Measurements from ENCODE around the gene TECRL.

TECRL gene, protein sequence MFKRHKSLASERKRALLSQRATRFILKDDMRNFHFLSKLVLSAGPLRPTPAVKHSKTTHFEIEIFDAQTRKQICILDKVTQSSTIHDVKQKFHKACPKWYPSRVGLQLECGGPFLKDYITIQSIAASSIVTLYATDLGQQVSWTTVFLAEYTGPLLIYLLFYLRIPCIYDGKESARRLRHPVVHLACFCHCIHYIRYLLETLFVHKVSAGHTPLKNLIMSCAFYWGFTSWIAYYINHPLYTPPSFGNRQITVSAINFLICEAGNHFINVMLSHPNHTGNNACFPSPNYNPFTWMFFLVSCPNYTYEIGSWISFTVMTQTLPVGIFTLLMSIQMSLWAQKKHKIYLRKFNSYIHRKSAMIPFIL

DNA sequence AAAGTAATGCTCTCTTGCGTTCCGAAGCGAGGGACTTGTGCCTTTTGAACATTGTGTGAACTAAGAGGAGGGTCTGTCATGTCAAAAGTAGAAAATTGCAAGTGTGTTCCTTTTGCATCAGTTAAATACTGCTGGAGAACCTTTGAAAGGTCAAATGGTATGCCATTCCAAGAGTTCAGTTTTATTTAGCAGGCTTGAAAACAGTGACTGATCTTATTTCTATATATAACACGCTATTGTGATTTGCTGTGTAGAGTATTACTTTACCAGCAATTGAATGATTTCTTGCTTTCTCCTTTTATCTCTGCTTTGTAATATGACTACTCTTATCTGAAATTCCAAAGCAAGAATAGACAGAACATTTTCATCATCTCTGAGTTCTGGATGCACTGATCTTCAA lies at the start of gene TECRL:
Gene TECRL, minus strand, starts transcription at position 151 of the 400 bp plus-strand sequence. Its CDS starts 99 bp downstream, at position 52.
- DNase-seq: no peak

DNA sequence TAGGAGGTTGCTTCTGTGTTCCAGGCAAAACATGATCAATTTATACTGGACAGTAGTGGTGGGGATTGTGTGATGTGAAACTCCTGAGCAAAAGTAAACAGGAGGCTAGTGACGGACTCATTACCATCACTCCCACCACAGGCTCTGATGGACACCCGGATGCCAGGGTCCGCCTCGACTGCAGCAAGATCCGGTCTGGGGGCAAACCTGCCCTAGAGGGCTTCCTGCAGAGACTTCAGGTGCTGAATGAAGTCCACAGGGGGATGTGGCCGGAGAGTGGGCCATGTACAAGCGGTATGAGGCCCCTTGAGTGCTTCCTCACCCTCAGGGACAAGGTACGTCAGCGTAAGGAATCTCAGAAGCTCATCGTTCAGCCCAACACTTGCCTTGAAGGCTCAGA lies 23.4 kb upstream of the TECRL start:
- DNase-seq: no peak

DNA sequence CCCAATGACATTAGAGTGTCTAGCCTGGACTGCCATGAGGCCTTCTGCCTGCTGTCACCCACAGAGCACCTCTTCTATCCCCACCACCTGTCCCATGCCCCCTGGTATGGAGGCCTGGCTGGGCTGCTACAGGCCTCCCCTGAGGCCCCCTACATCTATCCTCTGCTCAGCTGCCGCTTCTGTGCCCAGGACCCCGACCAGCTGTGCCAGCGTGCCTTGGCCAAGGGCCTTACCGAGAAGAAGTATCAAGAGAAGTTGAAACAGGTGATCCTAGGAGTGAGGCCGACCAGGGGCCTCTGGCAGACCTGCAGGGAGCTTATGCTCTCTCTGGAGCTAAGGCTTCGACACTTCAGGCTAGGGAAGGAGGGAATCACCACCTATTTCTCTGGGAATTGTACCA lies 21.7 kb upstream of the TECRL start:
- no peak for DNase-seq

DNA sequence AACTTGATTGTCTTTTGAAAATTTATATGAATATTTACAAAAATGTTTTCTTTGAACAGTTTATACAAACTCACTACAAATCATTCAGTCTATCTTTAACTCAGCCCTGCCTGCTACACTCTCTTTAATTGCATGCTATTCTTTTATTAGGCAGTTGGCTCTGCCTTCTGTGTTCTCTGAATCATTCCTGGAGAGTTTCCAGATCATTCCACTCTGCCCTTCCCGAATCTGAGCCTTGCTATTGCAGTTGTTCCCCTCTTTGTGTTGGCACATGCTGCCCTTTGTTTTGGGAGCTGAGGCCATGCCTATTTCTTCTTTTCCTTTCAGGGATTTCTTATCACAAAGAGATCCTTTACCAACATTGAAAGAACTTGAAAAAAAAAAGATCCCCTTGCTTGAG lies 8.7 kb upstream of the TECRL start:
- peak in 3 of 56 donors; percentile 20 to 31 (median 20) for DNase-seq

DNA sequence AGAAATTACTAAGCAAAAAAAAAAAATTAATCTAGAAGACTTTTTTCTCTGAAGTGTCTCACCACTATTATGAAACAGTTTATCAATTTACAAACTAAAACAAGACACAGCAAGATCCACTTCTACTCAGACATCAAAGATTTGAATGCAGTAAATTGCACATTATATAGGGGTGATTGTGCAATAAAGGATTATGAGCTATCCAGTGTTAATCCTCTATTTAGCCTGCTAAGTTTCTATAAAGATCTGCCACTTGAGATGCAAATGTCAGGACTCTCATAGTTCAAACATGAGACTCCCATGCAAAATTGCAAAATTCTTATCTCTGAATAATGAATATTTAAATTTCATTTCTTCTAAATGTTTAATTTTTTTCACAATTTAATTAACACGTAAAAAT lies 2.2 kb downstream of the TECRL start:
- DNase-seq: no peak

DNA sequence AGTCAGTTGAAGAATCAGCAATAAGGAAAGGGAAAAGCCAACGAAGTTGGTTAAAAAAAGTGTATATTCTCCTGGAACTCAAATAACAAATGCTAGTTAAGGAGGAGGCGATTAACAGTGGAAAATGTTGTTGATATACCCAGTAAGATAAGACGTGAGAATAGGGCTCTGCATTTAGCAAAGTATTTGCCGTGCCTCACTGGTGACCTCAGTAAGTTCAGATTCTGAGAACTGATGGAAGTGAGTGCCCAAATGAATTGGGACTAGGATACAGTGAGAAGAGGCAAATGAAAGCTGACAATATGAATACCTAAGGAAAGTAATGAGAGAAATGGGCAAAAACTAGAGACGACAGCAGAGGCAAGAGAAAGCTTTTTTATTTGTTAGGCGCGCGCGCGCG lies 3.5 kb downstream of the TECRL start:
- DNase-seq: no peak

DNA sequence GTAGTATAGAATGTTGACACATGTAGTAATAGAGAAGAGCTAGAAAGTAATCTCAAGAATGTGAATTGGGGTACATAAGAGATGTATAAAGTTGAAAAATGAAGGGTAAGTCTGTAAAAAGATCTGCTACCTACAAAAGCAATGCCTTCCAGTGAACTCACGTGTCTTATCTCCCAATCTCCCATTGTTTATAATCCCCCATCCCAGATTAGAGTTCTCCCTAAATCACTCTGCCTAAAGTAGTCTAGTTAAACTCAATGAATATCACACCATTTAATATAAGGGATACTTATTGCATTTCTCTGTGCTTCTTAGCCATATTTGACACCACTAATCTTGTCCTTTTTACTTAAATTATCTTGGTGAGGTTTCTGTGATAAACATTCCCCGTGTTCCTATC lies 6.6 kb downstream of the TECRL start:
- no peak for DNase-seq

DNA sequence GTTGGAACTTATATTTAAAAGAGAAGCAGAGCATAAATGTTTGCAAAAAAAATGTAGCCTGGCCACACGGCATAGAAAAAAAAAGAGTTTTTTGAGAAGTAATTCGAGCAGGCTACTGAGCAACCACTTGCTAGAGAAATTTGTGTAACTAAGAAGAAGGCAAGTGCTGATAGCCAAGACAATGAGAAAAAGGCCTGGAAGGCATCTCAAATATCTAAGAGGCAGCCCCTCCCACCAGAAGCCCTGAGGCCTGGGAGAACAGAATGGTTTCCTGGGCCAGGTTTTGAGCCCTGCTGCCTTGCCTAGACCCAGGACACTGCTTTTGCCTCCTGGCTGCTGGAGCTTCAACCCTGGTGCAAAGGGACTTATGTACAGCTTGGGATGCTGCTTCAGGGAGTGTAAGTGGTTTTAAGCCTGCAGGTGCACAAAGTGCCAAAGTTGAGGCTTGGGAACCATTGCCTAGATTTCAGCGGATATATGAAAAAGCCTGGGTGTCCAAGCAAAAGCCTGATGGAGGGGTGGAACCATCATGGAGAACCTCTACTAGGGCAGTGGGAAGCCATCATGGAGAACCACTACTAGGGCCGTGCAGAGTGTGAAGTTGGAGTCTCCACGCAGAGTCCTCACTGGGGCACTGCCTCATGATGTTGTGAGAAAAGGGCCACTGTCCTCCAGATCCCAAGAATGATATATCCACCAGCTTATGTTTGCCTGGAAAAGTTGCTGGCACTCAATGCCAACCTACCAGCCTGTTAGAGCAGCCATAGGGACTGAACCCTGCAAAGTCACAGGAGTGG lies 9.7 kb downstream of the TECRL start:
- no peak for DNase-seq

DNA sequence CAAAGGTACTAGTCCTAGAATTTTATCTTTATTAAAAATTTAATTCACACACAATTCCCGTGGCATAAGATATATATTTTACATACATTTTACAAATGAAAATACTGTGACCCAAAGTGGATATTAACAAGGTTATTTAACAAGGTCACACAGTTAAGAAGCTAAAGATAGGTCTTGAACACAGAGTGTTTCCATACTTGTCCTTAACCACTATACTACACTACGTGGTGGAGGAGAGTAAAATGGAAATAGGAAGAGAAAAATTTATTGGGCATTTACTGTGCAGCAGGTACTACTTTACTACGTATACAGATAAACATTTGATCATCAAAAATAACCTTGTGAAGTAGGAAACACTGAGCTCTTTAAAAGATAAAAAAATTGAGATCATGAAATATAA lies 14.8 kb downstream of the TECRL start:
- DNase-seq: no peak

DNA sequence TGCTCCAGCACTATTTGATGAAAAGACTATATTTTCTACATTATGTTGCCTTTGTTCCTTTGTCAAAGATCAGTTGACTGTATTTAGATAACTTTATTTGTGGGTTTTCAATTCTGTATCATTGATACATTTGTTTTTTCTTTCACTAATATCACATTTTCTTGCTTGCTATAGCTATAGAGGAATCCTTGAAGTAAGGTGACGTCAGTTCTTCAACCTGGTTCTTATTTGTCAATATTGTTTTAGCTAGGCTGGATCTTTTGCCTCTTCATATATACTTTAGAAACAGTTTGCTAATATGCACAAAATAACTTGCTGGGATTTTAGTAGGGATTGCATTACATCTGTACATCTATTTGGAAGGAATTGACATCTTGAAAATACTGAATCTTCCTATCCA lies 21.0 kb downstream of the TECRL start:
- no peak for DNase-seq

DNA sequence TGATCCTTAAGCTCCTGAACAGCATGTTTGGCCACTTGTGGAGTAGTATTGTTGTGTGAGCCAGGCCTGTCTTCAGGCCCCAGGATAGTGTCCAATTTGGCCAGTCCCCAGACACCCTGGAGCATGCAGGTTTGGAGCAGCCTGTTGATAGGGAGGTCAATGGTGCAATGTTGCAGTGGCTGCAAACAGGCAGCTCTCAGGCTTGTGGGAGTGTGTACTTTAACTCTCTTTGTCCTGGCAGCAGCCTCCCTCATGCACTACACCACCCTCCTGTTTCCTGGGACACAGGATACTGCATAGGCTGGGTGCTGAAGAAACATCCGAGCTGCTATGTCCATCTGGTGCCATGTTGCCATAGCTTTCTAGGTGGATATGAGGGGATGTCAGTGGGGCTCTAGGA lies 24.0 kb downstream of the TECRL start:
- no peak for DNase-seq

DNA sequence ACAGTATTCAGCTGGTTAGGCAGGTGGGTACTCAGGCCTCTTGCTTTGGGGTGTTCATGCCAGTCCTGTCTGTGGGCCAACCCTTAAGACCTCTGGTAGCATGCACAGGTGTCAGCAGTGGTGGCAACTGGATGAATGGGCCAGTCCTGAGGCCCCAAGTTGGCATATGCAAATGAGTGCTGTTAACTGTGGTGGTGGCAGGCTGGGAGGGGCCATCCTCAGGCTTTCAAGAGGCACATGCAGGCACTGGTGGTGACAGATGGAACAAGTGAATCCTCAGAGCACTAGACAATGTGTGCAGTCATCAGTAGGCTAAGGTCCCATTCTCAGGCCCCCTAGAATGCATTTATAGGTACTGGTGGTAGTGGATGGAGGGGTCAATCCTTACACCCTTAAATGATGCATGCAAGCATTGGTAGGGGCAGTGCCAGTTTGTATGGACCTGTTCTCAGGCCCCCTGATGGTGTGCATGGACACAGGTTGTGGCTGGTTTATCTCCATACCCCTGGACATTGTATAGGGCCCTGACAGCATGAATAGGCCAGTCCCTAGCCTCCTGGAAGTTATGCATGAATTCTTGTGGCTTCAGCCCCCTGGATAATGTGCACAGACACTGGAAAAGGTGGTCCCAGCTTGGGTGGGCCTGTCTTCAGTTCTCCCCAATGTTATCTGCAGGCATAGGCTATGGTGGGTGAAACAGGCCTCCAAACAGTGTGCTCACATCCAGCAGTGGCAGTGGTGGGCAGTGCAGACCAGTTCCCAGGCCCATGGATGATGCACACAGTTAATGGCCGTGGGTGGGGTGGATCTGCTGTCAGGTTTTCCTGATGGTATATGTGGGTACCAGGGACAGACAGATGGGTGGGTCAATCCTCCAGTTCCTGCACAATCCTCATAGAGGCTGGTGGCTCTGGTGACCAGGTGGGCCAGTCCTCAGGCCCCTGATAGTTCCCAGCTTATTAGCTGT lies 24.7 kb downstream of the TECRL start:
- no peak for DNase-seq

DNA sequence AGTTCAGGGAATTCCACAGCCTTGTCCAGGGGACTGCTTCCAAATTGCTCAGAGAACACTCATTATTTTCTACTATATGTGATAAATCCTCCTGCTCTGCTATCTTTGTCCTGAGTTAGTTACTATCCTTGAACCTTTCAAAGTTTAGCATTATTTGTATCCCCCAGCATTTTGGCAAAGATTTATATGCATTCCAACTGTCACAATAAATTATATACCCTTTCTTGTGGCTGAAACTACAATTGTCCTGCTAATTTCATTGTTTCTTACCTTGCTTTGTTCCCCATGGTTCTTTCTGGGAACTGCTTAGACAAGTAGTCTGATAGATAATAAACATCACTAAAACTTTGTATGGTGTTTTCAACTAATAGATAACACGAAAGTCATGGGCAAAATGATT lies 40.5 kb downstream of the TECRL start:
- no peak for DNase-seq

DNA sequence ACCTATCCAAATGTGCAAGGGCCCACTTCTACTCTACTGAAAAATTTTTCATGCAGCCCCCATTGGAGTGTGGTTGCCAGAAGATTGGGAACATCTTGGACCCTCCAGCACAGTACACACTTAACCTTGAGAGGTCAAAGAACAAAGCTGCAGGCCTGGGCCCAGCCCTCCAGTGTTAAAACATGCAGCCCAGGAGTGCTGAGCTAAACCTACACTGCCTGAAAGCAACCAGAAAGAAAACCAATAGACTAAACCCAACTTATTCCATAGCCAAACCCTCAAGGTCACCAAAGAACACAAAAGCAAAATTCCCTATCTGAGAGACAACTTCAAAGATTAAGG lies 47.9 kb downstream of the TECRL start:
- DNase-seq: no peak

DNA sequence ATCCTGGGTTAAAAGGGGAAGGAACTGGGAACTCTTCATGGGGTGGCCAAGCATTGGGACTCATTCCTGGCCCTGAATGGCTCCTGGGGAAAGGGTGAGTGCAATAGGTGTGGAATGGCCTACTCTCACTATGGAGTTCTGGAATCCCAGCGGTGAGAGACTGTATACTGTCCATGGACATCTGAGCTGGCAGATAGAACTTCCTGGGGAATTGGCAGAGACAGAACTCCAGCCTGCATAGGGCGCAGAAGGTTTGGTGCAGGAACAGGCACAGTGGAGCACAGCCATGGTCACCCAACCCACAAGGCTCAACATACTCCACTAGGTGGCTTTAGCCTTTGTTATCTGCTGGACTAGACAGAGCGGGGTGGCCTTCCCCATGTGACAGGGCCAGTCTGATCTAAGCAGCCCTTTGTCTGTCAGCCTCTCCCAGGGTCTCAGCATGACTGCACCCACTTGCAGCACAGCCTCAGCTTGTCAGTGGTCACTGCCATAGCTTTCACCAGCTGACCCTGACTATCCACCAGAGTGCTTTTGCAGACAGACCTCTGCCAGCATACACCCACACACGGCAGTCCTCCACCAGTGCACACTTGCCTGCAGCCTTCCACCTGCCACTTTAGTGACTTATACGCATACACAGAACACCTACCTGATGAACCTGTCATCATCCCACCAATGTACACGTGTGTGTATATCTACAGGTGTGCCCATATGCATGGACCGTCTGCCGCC lies 48.4 kb downstream of the TECRL start:
- DNase-seq: no peak

DNA sequence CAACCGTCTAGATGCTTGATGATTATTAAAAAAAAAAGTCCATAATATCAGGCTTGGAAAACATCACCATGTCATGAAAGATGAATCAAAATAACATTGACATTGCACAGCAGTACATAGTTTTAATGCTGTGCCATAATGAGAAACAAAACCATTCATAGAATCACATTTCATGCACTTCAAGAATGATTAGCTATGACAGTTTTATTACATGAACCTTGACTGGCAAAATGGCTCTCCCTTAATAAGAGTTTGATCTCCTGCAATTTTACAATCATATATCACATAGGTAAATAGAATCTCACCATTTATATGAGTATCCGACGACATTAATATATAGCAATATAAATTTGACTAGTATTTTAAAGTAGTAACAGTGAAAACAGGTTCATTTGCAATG lies 49.8 kb downstream of the TECRL start:
- DNase-seq: no peak

DNA sequence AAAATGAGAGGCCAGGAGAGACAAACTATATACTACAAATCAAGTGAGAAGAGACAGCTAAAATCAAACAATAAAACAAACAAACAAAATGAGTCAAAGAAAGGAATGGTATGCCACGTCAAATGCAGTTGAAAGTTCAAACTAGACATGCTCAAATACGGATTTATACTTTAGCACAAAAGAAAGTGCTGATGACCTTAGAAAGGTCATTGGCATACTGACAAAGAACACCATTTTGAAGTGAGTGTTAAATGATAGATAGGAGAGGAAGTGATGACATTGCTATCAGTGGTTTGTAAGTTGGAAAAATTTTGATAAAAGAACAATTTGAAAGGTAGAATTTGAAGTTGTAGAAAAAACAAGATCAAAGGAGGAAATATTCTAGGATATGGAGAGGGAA lies 55.3 kb downstream of the TECRL start:
- no peak for DNase-seq

DNA sequence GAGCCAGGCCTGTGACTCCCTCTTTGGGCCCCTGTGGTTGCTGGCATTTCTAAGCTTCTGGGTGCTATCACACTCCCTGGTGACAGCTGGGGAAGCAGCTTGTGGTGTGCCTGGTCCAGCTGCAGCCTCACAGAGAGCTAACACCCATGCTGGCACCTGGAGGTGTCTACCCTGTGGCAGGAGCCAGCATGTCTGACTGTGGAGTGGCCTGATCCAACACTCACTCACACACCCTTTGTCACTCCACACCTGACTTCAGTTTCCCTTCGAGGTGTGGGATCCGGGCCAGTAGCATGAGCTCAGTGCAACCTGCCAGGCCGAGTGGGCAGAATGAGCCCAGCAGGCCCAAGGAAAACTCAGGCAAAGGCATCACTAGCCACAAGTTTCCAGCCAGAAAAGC lies 67.5 kb downstream of the TECRL start:
- DNase-seq: no peak

DNA sequence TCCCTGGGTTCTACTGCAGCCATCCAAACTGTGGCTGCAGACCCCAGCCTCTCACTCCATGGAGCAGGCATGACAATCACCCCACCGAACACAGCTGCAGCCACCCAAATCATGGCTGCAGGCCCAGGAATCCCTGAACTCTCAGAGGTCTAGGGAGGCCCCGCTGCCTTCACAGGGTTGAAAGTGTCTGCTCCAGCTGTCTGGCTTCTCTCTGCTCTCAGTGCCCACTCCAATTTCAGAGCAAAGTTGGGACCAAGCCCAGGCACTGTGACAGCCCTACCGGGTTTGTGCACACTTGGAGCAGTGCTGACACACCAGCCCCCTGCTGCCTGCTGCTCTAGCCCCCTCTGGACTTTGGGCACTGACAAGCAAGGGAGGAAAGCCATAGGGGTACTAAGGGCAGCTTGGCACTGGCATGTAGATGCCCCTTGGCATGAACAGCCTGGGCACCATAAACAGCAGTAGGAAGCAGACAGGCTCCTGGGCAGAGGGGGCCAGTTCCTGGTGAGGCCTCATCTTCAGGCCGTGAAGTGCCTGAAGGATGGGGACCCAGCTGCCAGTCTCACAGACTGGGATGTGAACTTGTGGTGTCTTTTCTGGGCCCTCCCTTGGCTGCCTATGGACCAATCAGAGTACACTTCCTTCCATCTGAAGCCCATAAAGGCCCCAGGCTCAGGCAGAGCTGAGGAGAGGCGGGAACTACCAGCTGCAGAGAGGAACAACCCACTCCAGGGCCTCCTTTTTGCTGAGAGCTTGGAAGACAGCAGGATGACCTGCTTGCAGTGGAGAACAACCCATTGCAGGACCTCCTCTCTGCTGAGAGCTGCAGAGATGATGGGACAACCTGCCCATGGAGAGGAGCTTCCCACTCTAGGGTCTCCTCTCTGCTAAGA lies 68.8 kb downstream of the TECRL start:
- DNase-seq: no peak

DNA sequence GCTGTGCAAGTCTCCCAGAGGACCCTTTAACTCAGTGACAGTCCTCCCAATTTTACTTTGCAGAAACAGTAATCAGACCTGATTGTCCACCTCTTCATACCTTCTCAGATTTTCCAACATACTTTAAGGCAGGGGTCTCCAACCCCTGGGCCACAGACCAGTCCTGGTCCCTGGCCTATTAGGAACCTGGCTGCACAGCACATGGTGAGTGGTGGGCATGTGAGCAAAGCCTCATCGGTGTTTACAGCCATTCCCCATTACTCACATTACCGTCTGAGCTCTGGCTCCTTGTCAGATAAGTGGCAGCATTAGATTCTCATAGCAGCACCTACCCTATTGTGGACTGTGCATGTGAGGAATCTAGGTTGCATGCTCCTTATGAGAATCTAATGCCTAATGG lies 74.3 kb downstream of the TECRL start:
- DNase-seq: no peak

All from amygdala (tissue), 56 donors.